ENCODE data around the gene CXCL17. TPM values are rescaled to one million over a fixed set of nuclear protein-coding genes. Genes with fewer than 3 reads are reported as not detected.

CXCL17 gene
- total RNA-seq, 4 donors from 2014 or later = not detected

DNA sequence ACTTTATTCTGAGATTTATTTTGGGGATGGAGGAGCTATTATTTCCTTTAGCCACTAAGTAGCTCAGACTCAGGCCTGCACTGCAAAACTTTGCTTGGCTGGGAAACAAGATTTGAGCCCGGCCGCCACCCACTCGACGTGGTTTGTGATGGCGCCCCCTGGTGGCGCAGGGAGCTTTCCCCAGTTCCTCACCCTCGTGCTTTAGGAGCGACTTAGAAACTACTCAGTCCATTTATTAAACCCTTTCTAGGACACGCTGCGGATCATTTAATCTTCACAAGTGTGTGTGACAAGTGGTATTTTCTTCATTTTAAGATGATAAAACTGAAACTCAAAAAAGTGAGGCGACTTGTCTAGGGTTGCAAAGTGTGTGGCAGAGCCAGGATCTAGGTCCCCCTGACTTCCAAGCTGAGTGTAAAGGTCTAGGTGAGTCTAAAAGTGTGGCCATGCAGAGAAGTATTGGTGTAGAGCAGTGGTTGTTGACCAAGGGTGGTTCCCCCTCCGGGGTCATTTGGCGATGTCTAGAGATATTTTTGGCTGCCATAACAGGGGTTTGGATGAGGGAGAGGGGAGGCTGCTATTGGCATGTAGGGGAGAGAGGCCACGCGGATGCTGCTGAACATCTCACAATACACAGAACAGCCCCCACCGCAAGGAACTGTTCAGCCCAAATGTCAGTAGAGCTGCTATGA lies 2.2 kb downstream of the CXCL17 start:
- Histone ChIP-seq H3K36me3 (no peaks in the 10 kb centered on the region), H3K27ac (no peak overlapping the region), H3K27me3 (no peaks in the 10 kb centered on the region), H3K9me3 (no peaks in the 10 kb centered on the region), H3K4me1 (no peaks in the 10 kb centered on the region), H3K4me3 (no peak overlapping the region)
- TF ChIP-seq, protein P1, sequence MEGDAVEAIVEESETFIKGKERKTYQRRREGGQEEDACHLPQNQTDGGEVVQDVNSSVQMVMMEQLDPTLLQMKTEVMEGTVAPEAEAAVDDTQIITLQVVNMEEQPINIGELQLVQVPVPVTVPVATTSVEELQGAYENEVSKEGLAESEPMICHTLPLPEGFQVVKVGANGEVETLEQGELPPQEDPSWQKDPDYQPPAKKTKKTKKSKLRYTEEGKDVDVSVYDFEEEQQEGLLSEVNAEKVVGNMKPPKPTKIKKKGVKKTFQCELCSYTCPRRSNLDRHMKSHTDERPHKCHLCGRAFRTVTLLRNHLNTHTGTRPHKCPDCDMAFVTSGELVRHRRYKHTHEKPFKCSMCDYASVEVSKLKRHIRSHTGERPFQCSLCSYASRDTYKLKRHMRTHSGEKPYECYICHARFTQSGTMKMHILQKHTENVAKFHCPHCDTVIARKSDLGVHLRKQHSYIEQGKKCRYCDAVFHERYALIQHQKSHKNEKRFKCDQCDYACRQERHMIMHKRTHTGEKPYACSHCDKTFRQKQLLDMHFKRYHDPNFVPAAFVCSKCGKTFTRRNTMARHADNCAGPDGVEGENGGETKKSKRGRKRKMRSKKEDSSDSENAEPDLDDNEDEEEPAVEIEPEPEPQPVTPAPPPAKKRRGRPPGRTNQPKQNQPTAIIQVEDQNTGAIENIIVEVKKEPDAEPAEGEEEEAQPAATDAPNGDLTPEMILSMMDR (IDR thresholded peaks at IDR 0.05) = peak; percentile 60 to 65 (median 62)
- no peak for TF ChIP-seq POLR2A (IDR thresholded peaks at IDR 0.05)
- intact Hi-C loops (cut with DNase I; ENCODE audit: low total_unique reads) = no loop called here
- peak; percentile 35 to 44 for DNase-seq

DNA sequence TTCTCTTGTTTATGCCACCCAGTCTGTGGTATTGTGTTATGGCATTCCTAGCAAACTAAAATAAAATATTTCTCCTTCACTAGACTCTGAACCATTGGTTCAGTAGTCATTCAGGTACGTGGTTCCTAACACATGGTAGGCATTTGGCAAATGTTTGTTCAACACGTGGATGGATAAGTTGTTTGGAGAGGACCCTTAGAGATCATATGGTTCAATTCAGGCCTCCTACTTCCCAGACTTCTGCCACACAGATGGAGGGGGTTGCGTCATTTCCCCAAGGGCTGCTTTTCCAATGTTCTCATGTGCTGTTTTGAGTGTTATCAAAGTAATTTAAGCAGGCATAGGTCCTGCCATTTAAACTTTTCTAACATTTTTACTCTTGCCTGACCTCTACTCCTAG lies 6.7 kb downstream of the CXCL17 start:
- no peak for TF ChIP-seq POLR2A (IDR thresholded peaks at IDR 0.05)
- TF ChIP-seq, protein P1 (IDR thresholded peaks at IDR 0.05) = no peak
- no peak for DNase-seq
- Histone ChIP-seq H3K27ac (no peak overlapping the region), H3K4me3 (no peak overlapping the region), H3K9me3 (no peaks in the 10 kb centered on the region), H3K4me1 (no peaks in the 10 kb centered on the region), H3K27me3 (no peaks in the 10 kb centered on the region), H3K36me3 (no peaks in the 10 kb centered on the region)
- intact Hi-C loops (cut with DNase I; ENCODE audit: low total_unique reads) = no loop called here

DNA sequence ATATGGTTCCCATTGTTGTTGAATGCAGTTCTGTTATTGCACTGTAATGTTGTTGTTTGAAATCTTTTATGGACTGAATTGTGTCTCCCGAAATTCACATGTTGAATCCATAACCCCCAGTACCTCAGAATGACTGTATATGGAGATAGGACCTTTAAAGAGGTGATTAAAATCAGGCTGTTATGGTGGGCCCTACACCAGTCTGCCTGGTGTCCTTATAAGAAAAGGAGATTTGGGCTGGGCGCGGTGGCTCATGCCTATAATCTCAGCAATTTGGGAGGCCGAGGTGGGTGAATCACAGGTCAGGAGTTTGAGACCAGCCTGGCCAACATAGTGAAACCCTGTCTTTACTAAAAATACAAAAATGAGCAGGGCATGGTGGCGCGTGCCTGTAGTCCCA lies 7.4 kb downstream of the CXCL17 start:
- H3K27ac ChIP-seq = no peak overlapping the region

DNA sequence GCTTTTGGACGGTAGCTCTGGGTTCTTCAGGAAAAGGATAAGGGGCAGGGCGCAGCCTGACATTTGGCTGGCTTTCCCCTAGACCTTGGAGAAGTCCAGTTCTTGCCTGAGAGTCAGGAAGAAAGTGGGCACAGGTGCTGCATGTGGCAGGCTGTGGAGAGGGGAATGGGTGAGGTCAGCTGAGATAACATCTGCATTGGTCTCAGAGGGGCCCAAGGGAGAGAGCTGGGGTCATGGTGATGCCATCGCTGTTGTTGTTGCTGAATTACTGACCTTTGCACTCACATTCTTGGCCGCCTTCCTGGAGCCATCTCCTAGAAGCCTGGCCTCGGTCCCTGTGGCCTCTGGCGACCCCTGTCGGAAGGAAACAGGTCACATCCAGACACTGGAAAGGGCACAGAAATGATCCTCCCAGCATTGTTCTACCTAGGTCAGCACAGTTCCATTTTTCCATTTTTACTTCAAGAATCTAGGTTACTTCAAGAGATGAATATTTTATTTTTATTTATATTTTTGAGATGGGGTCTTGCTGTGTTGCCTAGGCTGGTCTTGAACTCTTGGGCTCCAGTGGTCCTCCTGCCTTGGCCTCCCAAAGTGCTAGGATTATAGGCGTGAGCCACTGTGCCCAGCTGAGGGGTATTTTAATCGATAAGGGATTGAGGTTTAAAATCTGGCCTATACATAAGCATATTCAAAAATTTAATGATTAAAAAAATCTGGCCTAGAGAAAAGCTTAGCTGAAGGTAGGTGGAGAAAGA lies 9.1 kb downstream of the CXCL17 start:
- TF ChIP-seq POLR2A (IDR thresholded peaks at IDR 0.05) = no peak
- TF ChIP-seq, protein P1 (IDR thresholded peaks at IDR 0.05) = peak; percentile 15 to 51 (median 40)
- intact Hi-C loops (cut with DNase I; ENCODE audit: low total_unique reads) = no loop called here
- Histone ChIP-seq H3K27ac (peak overlapping the region; percentile 15 to 61), H3K4me1 (no peaks in the 10 kb centered on the region), H3K4me3 (no peak overlapping the region), H3K9me3 (no peaks in the 10 kb centered on the region), H3K27me3 (no peaks in the 10 kb centered on the region), H3K36me3 (no peaks in the 10 kb centered on the region)
- peak; percentile 46 to 82 for DNase-seq

More for the DNA sequence above, 7.4 kb downstream of the CXCL17 start:
- no peaks in the 10 kb centered on the region for H3K36me3 ChIP-seq
- H3K27me3 ChIP-seq = no peaks in the 10 kb centered on the region
- intact Hi-C loops (cut with DNase I; ENCODE audit: low total_unique reads) = no loop called here
- no peaks in the 10 kb centered on the region for H3K9me3 ChIP-seq
- no peak overlapping the region for H3K4me3 ChIP-seq
- no peaks in the 10 kb centered on the region for H3K4me1 ChIP-seq
- TF ChIP-seq, protein P1 (IDR thresholded peaks at IDR 0.05) = no peak
- TF ChIP-seq POLR2A (IDR thresholded peaks at IDR 0.05) = no peak
- no peak for DNase-seq

DNA sequence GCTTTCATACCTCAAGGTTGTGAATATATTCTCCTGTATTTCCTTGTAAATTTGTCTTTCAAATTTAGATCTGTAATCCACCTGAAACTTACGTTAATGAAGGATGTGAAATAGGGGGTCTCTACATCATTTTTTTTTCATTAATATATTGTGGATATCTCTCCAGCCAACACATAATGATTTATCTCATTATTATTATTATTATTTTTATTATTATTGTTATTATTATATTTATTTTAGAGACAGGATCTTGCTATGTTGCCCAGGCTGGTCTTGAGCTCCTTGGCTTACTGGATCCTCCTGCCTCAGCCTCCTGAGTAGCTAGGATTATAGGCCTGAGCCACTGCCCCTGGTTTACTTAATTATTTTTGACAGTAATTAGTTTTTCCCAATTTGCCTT lies 11.3 kb downstream of the CXCL17 start:
- TF ChIP-seq, protein P1 (IDR thresholded peaks at IDR 0.05) = no peak
- no peak for TF ChIP-seq POLR2A (IDR thresholded peaks at IDR 0.05)
- DNase-seq = no peak
- no peaks in the 10 kb centered on the region for H3K4me1 ChIP-seq
- no peaks in the 10 kb centered on the region for H3K9me3 ChIP-seq
- intact Hi-C loops (cut with DNase I; ENCODE audit: low total_unique reads) = no loop called here
- no peaks in the 10 kb centered on the region for H3K27me3 ChIP-seq
- H3K27ac ChIP-seq = no peak overlapping the region
- no peak overlapping the region for H3K4me3 ChIP-seq
- no peaks in the 10 kb centered on the region for H3K36me3 ChIP-seq

Measured in uterus (tissue), 4 donors.